ENCODE results near the gene RPS21.

Gene RPS21

GRCh38 chr20:62398120-62398821 lies 11.4 kb downstream of the RPS21 start:
- DNase-seq = no peak

- DNase-seq = no peak
Measured at GRCh38 chr20:62400021-62400420, 13.1 kb downstream of the RPS21 start.

GRCh38 chr20:62400541-62400940 lies 13.6 kb downstream of the RPS21 start:
- no peak for DNase-seq

GRCh38 chr20:62401331-62401779 lies 14.5 kb downstream of the RPS21 start:
- no peak for DNase-seq

- DNase-seq = no peak
Measured at GRCh38 chr20:62402456-62403150, 15.7 kb downstream of the RPS21 start.

GRCh38 chr20:62403331-62403730 lies 16.4 kb downstream of the RPS21 start:
- no peak for DNase-seq

GRCh38 chr20:62404112-62404665 lies 17.3 kb downstream of the RPS21 start:
- no peak for DNase-seq

GRCh38 chr20:62404761-62405107 lies 17.8 kb downstream of the RPS21 start:
- no peak for DNase-seq

GRCh38 chr20:62405108-62405980 lies 18.4 kb downstream of the RPS21 start:
- DNase-seq = peak; percentile 34

GRCh38 chr20:62405981-62406513 lies 19.1 kb downstream of the RPS21 start:
- DNase-seq = no peak

GRCh38 chr20:62406635-62407176 lies 19.8 kb downstream of the RPS21 start:
- DNase-seq = no peak

- DNase-seq = peak; percentile 95
Measured at GRCh38 chr20:62407221-62407992, 20.5 kb downstream of the RPS21 start, which contains the start of gene CABLES2. Gene CABLES2, minus strand, starts transcription at chr20:62407285. Its CDS starts 9 bp downstream, at chr20:62407276.

- DNase-seq = no peak
Measured at GRCh38 chr20:62408055-62408454, 21.2 kb downstream of the RPS21 start.

GRCh38 chr20:62408640-62409039 lies 21.7 kb downstream of the RPS21 start:
- DNase-seq = no peak

GRCh38 chr20:62409086-62409853 lies 22.4 kb downstream of the RPS21 start:
- DNase-seq = no peak

- DNase-seq = peak; percentile 18
Measured at GRCh38 chr20:62409931-62410745, 23.2 kb downstream of the RPS21 start.

GRCh38 chr20:62410746-62411478 lies 24.0 kb downstream of the RPS21 start:
- no peak for DNase-seq

- no peak for DNase-seq
Measured at GRCh38 chr20:62411479-62412193, 24.7 kb downstream of the RPS21 start.
